GM12878 (cell line): ENCODE data around the gene SMIM1. TPM values are rescaled to one million over a fixed set of nuclear protein-coding genes. Genes with fewer than 3 reads are reported as not detected.

Experiments
- ATAC-seq: fragments of 200-7000 bp; cut with Tn5 transposase; 3 replicates; pipeline ENCODE4 v1.9.1; 2020; ENCODE audit warnings: mild to moderate bottlenecking, moderate library complexity
- BruUV-seq: library from RNA; stranded (reverse); fragments of 400-500 nt; replicated peaks from 2 replicates; lab custom pipeline; 2021; lab: Mats Ljungman, UMichigan
- CTCF ChIA-PET: fragments of 300-600 bp; sonication (Branson Sonifier 250); formaldehyde crosslinking; extraction: SDS; loops from one replicate; lab custom pipeline; 2021; ENCODE audit warnings: inconsistent platforms; lab: Yijun Ruan, JAX
- POLR2A ChIA-PET: fragments of 350-600 bp; formaldehyde crosslinking; extraction: SDS; loops from one replicate; lab custom pipeline; 2021; ENCODE audit warnings: inconsistent platforms; lab: Charles Lee
- RAD21 ChIA-PET: fragments of 300-600 bp; sonication (Branson Sonifier 250); formaldehyde crosslinking; loops from one replicate; lab custom pipeline; 2023; ENCODE audit warnings: antibody characterized with exemption; ENCODE audit not compliant: unreplicated experiment; lab: Charles Lee
- SMC1A ChIA-PET: fragments of 300-600 bp; sonication (Branson Sonifier 250); formaldehyde crosslinking; loops from one replicate; lab custom pipeline; 2023; ENCODE audit not compliant: unreplicated experiment, uncharacterized antibody; lab: Charles Lee
- DNase-seq: peaks from one replicate; pipeline ENCODE4 v3.0.0-alpha.2; 2011; ENCODE audit warnings: low read depth, low spot score
- FAIRE-seq: peaks from 3 replicates; lab custom pipeline; 2011; peaks lifted over from hg19 to GRCh38; lab: Jason Lieb, UNC
- H2AFZ ChIP-seq: 2 replicates; pipeline ENCODE4 v1.6.0; 2011; ENCODE audit warnings: low read depth, low read length, control low read depth; ENCODE audit not compliant: control insufficient read depth
- H3K27ac ChIP-seq: 2 replicates; pipeline ENCODE4 v1.5.1; 2011; ENCODE audit warnings: control low read depth; ENCODE audit not compliant: control insufficient read depth, insufficient read depth
- H3K27me3 ChIP-seq, 2 experiments: replicated peaks in 1 of 2; 2 replicates each; pipeline versions ENCODE4 v1.6.0 to v1.6.1; 2011; ENCODE audit warnings: low read length in 1 of 2; ENCODE audit not compliant: control insufficient read depth in 2 of 2, insufficient read depth in 2 of 2
- H3K36me3 ChIP-seq, 2 experiments: 2 replicates each; pipeline ENCODE4 v1.5.1; 2011; ENCODE audit warnings: low read length in 1 of 2; ENCODE audit not compliant: control insufficient read depth in 2 of 2, insufficient read depth in 2 of 2
- H3K4me1 ChIP-seq: 2 replicates; pipeline ENCODE4 v1.6.1; 2011; ENCODE audit warnings: mild to moderate bottlenecking, low read length, moderate library complexity, mixed read lengths; ENCODE audit not compliant: control insufficient read depth, insufficient read depth
- H3K4me2 ChIP-seq: 2 replicates; pipeline ENCODE4 v1.6.0; 2011; ENCODE audit warnings: control low read depth; ENCODE audit not compliant: control insufficient read depth, insufficient read depth
- H3K4me3 ChIP-seq: fragments of 200-600 bp; sonication (generic); 2 replicates; pipeline ENCODE4 v1.5.1; 2016
- H3K79me2 ChIP-seq: 2 replicates; pipeline ENCODE4 v1.6.0; 2011; ENCODE audit warnings: low read length; ENCODE audit not compliant: control insufficient read depth, insufficient read depth
- H3K9ac ChIP-seq: 2 replicates; pipeline ENCODE4 v1.8.0; 2011; ENCODE audit warnings: low read length, control low read depth, mixed read lengths; ENCODE audit not compliant: control insufficient read depth, insufficient read depth
- H3K9me3 ChIP-seq: replicated peaks from 3 replicates; pipeline ENCODE4 v1.5.1; 2011; ENCODE audit warnings: mild to moderate bottlenecking, low read length; ENCODE audit not compliant: control insufficient read depth, insufficient read depth
- H4K20me1 ChIP-seq: 2 replicates; pipeline ENCODE4 v1.6.0; 2011; ENCODE audit not compliant: control insufficient read depth, insufficient read depth
- ATF7 ChIP-seq: fragments of 450-650 bp; IDR thresholded peaks from 2 replicates; pipeline ENCODE4 v1.6.1; 2016; ENCODE audit warnings: low read depth, mild to moderate bottlenecking
- EGR1 ChIP-seq, 2 experiments: IDR thresholded peaks; 1 replicate in 1 of 2; 2 replicates in 1 of 2; pipeline ENCODE4 v1.6.1; 2011 to 2012; ENCODE audit warnings: low read depth in 2 of 2, low read length in 2 of 2, borderline replicate concordance in 1 of 2, mild to moderate bottlenecking in 1 of 2, moderate library complexity in 1 of 2
- IRF3 ChIP-seq: fragments of 450-650 bp; IDR thresholded peaks from 2 replicates; pipeline ENCODE4 v1.6.1; 2014; ENCODE audit warnings: mild to moderate bottlenecking
- LARP7 ChIP-seq: fragments of 450-650 bp; IDR thresholded peaks from 2 replicates; pipeline ENCODE4 v1.6.1; 2017; ENCODE audit warnings: mild to moderate bottlenecking
- NFYA ChIP-seq: IDR thresholded peaks from 2 replicates; pipeline ENCODE4 v1.6.1; 2011; ENCODE audit warnings: low read depth, mild to moderate bottlenecking, low read length, improper control_type of control experiment, borderline replicate concordance
- POLR2AphosphoS5 ChIP-seq: IDR thresholded peaks from 2 replicates; pipeline ENCODE4 v1.6.1; 2011; ENCODE audit warnings: mild to moderate bottlenecking, low read length, inconsistent platforms
- SMAD1 ChIP-seq: fragments of 450-650 bp; IDR thresholded peaks from 2 replicates; pipeline ENCODE4 v1.6.1; 2018; ENCODE audit warnings: mild to moderate bottlenecking, low read depth; ENCODE audit not compliant: partially characterized antibody
- SUZ12 ChIP-seq: fragments of 200-600 bp; sonication (generic); IDR thresholded peaks from one replicate; pipeline ENCODE4 v1.6.1; 2018; ENCODE audit warnings: antibody characterized with exemption, mild to moderate bottlenecking; ENCODE audit not compliant: unreplicated experiment
- ZBTB11 ChIP-seq: fragments of 450-650 bp; formaldehyde crosslinking; IDR thresholded peaks from 2 replicates; pipeline ENCODE4 v1.5.0; 2022; ENCODE audit warnings: mild to moderate bottlenecking, missing genetic modification characterization
- WGBS: methylation state at CpG from one replicate; pipeline ENCODE4 v1.1.6; 2016; ENCODE audit warnings: low lambda C conversion rate; ENCODE audit not compliant: insufficient replicate concordance, insufficient coverage; ENCODE audit errors: missing lambda C conversion rate; 5-methylcytosine and 5-hydroxymethylcytosine counted together
- in situ Hi-C: fragments of 300-500 bp; cut with MboI; formaldehyde crosslinking; loops from 9 replicates; pipeline ENCODE4 v1.14.3; 2018; ENCODE audit warnings: mixed read lengths
- intact Hi-C: fragments of 100-400 bp; cut with micrococcal nuclease; formaldehyde crosslinking; loops from one replicate; pipeline ENCODE4 v1.14.2; 2022; ENCODE audit not compliant: unreplicated experiment
- polyA plus RNA-seq, 11 experiments: library from polyadenylated mRNA; depleted of rRNA in 4 of 11; unstranded in 6 of 11; stranded (reverse) in 5 of 11; fragments of >200 nt; fragmentation: Nextera tagmentation in 4 of 11; fragmentation: Illumina TruSeq in 1 of 11; extraction: Ambion mirVana in 4 of 11; extraction: Trizol in 1 of 11; gene quantifications; 1 replicate in 1 of 11; 2 replicates in 10 of 11; pipeline versions ENCODE4 v1.2.1 to v1.2.3, GENCODE V29; 2011 to 2016; ENCODE audit warnings: inconsistent platforms in 2 of 11, missing spikeins in 2 of 11, low read depth in 1 of 11
- total RNA-seq, 4 experiments: library from RNA; depleted of rRNA in 3 of 4; stranded (reverse); fragments of >200 nt in 3 of 4; fragmentation: Illumina TruSeq in 1 of 4; extraction: Trizol in 1 of 4; gene quantifications; 2 replicates each; pipeline versions ENCODE4 v1.2.1 to v1.2.3, GENCODE V29; 2013 to 2021
- TF ChIP-seq, protein P1 (sequence below): IDR thresholded peaks from 2 replicates; pipeline ENCODE4 v1.6.1; 2012; ENCODE audit warnings: low read depth, low read length, improper control_type of control experiment

The SMIM1 gene
- total and polyA plus RNA-seq, 10 of the 15 experiments (the other 5 are each of a cell fraction or from before 2014, with no cell fraction given) = 0.30 to 0.37 TPM; not detected in 8

GRCh38 chr1:3821908-3822307 is 49.4 kb downstream of the SMIM1 start:
- Histone ChIP-seq H3K27me3 (no peaks in the 10 kb centered on the region), H3K4me3 (no peak overlapping the region), H3K4me1 (no peaks in the 10 kb centered on the region), H2AFZ (no peak overlapping the region), H3K4me2 (no peak overlapping the region), H3K9ac (no peak overlapping the region), H3K79me2 (no peaks in the 10 kb centered on the region), H3K36me3 (peaks cover 0 to 4% of the 10 kb centered on the region in 2 experiments; a peak in 3 of 4 replicates), H3K9me3 (no peaks in the 10 kb centered on the region), H4K20me1 (no peaks in the 10 kb centered on the region), H3K27ac (no peak overlapping the region)
- WGBS = 97% methylated on average over 15 of the region's 15 CpGs
- in situ Hi-C loops = no loop called here
- ATAC-seq (no peak), DNase-seq (no peak), FAIRE-seq (no peak)
- intact Hi-C loops = no loop called here
- no peak for TF ChIP-seq EGR1 (IDR thresholded peaks at IDR 0.05; ENCODE audit: borderline replicate concordance in 1 of 2, low read depth in 2 of 2, low read length in 2 of 2)
- TF ChIP-seq SMAD1 = no peak
- no peak for TF ChIP-seq ATF7
- no peak for TF ChIP-seq IRF3
- TF ChIP-seq LARP7 = no peak
- TF ChIP-seq, protein P1, sequence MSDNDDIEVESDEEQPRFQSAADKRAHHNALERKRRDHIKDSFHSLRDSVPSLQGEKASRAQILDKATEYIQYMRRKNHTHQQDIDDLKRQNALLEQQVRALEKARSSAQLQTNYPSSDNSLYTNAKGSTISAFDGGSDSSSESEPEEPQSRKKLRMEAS = no peak
- no peak for TF ChIP-seq POLR2AphosphoS5
- no peak for TF ChIP-seq ZBTB11 (CRISPR knock-in tag)
- no peak for TF ChIP-seq NFYA
- TF ChIP-seq SUZ12 = no peak
- CTCF ChIA-PET = no interaction called here
- RAD21 ChIA-PET = no interaction called here
- POLR2A ChIA-PET = no interaction called here
- BruUV-seq = no TSS peak
- SMC1A ChIA-PET = no interaction called here
